Measurements from ENCODE around the gene CHTF18. TPM values are rescaled to one million over a fixed set of nuclear protein-coding genes. Genes with fewer than 3 reads are reported as not detected.

Gene CHTF18
- total and polyA plus RNA-seq, 2 of the 4 experiments (the other 2 are of a cell fraction): 3.2 to 21.4 TPM

DNA sequence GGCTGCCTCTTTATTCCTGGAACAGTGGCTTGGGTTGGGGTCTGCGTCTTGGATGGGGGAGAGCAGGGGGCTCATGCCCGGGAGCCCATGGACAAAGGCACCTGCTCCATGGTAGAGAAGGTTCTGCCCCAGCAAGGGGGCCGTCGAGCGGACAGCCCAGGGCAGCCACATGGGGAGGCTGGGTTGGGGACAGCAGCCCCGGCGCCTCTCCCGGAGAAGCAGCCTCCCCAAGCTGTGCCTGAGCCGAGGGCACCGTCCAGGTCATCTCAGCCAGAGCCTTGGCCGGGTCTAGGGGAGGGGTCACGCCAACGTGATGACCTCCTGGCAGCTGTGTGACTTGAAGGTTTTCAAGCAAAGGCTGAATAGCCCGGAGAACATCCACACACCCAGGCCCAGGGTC is 45.0 kb downstream of the CHTF18 start:
- Histone ChIP-seq H3K4me2 (ENCODE audit: low read depth, low read length) (no peak overlapping the region), H3K79me1 (ENCODE audit: low read depth in 1 of 2, low read length in 2 of 2) (no peaks in the 10 kb centered on the region), H3K36me3 (ENCODE audit: control insufficient read depth, insufficient read depth, low read length) (no peaks in the 10 kb centered on the region), H3K9me1 (ENCODE audit: insufficient read depth, low read length) (no peaks in the 10 kb centered on the region), H2BK20ac (ENCODE audit: low read depth, low read length) (no peak overlapping the region), H3K4me1 (ENCODE audit: control insufficient read depth, insufficient read depth, low read length) (no peaks in the 10 kb centered on the region), H4K5ac (ENCODE audit: low read depth, low read length) (no peak overlapping the region), H2BK120ac (ENCODE audit: low read depth, low read length) (no peak overlapping the region), H3K23ac (ENCODE audit: low read depth, low read length) (no peak overlapping the region), H3K27ac (ENCODE audit: insufficient read depth, low read length) (no peak overlapping the region), H3K14ac (replicated peaks; ENCODE audit: low read depth, low read length) (no peak overlapping the region), H3K18ac (ENCODE audit: low read depth, low read length) (no peak overlapping the region), H3K9ac (ENCODE audit: low read depth, low read length) (no peak overlapping the region), H2AFZ (replicated peaks; ENCODE audit: low read length, poor library complexity) (no peak overlapping the region), H4K91ac (ENCODE audit: insufficient read depth, low read depth, low read length) (no peak overlapping the region), H3K56ac (ENCODE audit: extremely low read depth, insufficient read depth, low read length) (no peak overlapping the region), H3K27me3 (ENCODE audit: control insufficient read depth, insufficient read depth, low read length) (no peaks in the 10 kb centered on the region; the same call in 1 of the 2 replicates), H4K8ac (ENCODE audit: low read depth in 2 of 2, low read length in 2 of 2) (no peak overlapping the region), H2AK5ac (ENCODE audit: low read depth, low read length) (no peak overlapping the region), H3K9me3 (ENCODE audit: control insufficient read depth, insufficient read depth, low read length) (peaks cover 23% of the 10 kb centered on the region), H2BK5ac (ENCODE audit: low read depth, low read length, poor library complexity, severe bottlenecking) (no peak overlapping the region), H3K4me3 (ENCODE audit: insufficient read depth, low read depth, low read length) (no peak overlapping the region), H2BK15ac (ENCODE audit: low read depth, low read length) (no peak overlapping the region), H3K4ac (ENCODE audit: low read depth, low read length) (no peak overlapping the region), H4K20me1 (ENCODE audit: insufficient read depth, low read length) (no peaks in the 10 kb centered on the region), H2AK9ac (replicated peaks; ENCODE audit: low read depth, low read length, poor library complexity) (no peak overlapping the region)
- intact Hi-C loops (cut with micrococcal nuclease) (no loop called here), dilution Hi-C loops (cut with HindIII; ENCODE audit: low sequenced_read_pairs, unreplicated experiment) (no loop called here), in situ Hi-C loops (cut with MboI; ENCODE audit: low sequenced_read_pairs) (no loop called here)
- ATAC-seq (ENCODE audit: low read depth): no peak
- 69% methylated on average over 6 of the region's 14 CpGs; no CpG with 5 or more reads in 1 of the 2 experiments for WGBS, 2 experiments (ENCODE audit: extremely low coverage in 2 of 2, insufficient read length in 1 of 2)
- ChIA-PET POLR2A (ENCODE audit: unreplicated experiment) (no interaction called here), CTCF (no interaction called here)
- no TSS peak for BruUV-seq (replicated peaks)
- TF ChIP-seq MAZ (IDR thresholded peaks at IDR 0.05; ENCODE audit: borderline replicate concordance, low read depth, low read length) (no peak), SMC3 (IDR thresholded peaks at IDR 0.05; ENCODE audit: low read depth, low read length) (no peak), NFE2L2 (IDR thresholded peaks at IDR 0.05; ENCODE audit: low read depth, low read length) (no peak), CHD1 (IDR thresholded peaks at IDR 0.05; ENCODE audit: low read depth, low read length) (no peak), MXI1 (IDR thresholded peaks at IDR 0.05; ENCODE audit: borderline replicate concordance, low read depth, low read length) (no peak), MAFK (IDR thresholded peaks at IDR 0.05; ENCODE audit: low read depth, low read length) (no peak), RFX5 (IDR thresholded peaks at IDR 0.05; ENCODE audit: low read depth, low read length) (no peak), FOS (IDR thresholded peaks at IDR 0.05; ENCODE audit: low read depth, low read length) (no peak), POLR2A (IDR thresholded peaks at IDR 0.05; ENCODE audit: low read depth, low read length) (no peak), BHLHE40 (IDR thresholded peaks at IDR 0.05; ENCODE audit: low read depth, low read length) (no peak), RCOR1 (IDR thresholded peaks at IDR 0.05; ENCODE audit: insufficient replicate concordance, low read length) (no peak), RAD21 (IDR thresholded peaks at IDR 0.05; ENCODE audit: low read length) (no peak)
- TF ChIP-seq, protein P1, sequence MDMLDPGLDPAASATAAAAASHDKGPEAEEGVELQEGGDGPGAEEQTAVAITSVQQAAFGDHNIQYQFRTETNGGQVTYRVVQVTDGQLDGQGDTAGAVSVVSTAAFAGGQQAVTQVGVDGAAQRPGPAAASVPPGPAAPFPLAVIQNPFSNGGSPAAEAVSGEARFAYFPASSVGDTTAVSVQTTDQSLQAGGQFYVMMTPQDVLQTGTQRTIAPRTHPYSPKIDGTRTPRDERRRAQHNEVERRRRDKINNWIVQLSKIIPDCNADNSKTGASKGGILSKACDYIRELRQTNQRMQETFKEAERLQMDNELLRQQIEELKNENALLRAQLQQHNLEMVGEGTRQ (IDR thresholded peaks at IDR 0.05; ENCODE audit: low read depth, low read length): no peak
- TF ChIP-seq, protein P2, sequence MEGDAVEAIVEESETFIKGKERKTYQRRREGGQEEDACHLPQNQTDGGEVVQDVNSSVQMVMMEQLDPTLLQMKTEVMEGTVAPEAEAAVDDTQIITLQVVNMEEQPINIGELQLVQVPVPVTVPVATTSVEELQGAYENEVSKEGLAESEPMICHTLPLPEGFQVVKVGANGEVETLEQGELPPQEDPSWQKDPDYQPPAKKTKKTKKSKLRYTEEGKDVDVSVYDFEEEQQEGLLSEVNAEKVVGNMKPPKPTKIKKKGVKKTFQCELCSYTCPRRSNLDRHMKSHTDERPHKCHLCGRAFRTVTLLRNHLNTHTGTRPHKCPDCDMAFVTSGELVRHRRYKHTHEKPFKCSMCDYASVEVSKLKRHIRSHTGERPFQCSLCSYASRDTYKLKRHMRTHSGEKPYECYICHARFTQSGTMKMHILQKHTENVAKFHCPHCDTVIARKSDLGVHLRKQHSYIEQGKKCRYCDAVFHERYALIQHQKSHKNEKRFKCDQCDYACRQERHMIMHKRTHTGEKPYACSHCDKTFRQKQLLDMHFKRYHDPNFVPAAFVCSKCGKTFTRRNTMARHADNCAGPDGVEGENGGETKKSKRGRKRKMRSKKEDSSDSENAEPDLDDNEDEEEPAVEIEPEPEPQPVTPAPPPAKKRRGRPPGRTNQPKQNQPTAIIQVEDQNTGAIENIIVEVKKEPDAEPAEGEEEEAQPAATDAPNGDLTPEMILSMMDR (conservative IDR thresholded peaks at IDR 0.05; ENCODE audit: low read depth, low read length): no peak
- TF ChIP-seq, protein P3, sequence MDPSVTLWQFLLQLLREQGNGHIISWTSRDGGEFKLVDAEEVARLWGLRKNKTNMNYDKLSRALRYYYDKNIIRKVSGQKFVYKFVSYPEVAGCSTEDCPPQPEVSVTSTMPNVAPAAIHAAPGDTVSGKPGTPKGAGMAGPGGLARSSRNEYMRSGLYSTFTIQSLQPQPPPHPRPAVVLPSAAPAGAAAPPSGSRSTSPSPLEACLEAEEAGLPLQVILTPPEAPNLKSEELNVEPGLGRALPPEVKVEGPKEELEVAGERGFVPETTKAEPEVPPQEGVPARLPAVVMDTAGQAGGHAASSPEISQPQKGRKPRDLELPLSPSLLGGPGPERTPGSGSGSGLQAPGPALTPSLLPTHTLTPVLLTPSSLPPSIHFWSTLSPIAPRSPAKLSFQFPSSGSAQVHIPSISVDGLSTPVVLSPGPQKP (IDR thresholded peaks at IDR 0.05; ENCODE audit: borderline replicate concordance, low read depth, low read length): no peak
- no peak for DNase-seq
